Body of pancreas (tissue), 4 donors: ENCODE results near the gene SH2D4B. TPM values are rescaled to one million over a fixed set of nuclear protein-coding genes. Genes with fewer than 3 reads are reported as not detected.
A peak's percentile ranks its signal among the peaks of the same experiment; 100 is the strongest.

Experiments used
- ATAC-seq: fragments of 150-250 bp; one replicate; pipeline ENCODE4 v1.9.1; 2016
- DNase-seq, 4 donors: peaks; one replicate each; pipeline ENCODE4 v3.0.0-alpha.2; 2019
- H3K27ac ChIP-seq, 4 donors: fragments of 200-600 bp; sonication (generic); 1 replicate in 3 of 4; 2 replicates in 1 of 4; pipeline versions ENCODE4 v1.5.1 to v1.6.1; 2016 to 2019; ENCODE audit warnings: mild to moderate bottlenecking in 1 of 4, mixed read lengths in 1 of 4, moderate library complexity in 1 of 4
- H3K27me3 ChIP-seq, 2 donors: fragments of 200-600 bp; sonication (generic); one replicate each; pipeline ENCODE4 v1.6.0; 2016; ENCODE audit warnings: mild to moderate bottlenecking in 1 of 2
- H3K36me3 ChIP-seq, 2 donors: fragments of 200-600 bp; sonication (generic); replicated peaks in 1 of 2; 2 replicates each; pipeline ENCODE4 v1.5.1; 2016; ENCODE audit warnings: low read depth in 2 of 2; ENCODE audit not compliant: insufficient read depth in 1 of 2
- H3K4me1 ChIP-seq: fragments of 200-600 bp; sonication (generic); one replicate; pipeline ENCODE4 v1.6.0; 2016
- H3K4me3 ChIP-seq, 2 donors: fragments of 200-600 bp; sonication (generic); 1 replicate in 1 of 2; 2 replicates in 1 of 2; pipeline ENCODE4 v1.5.1; 2016 to 2019
- H3K9me3 ChIP-seq, 3 donors: fragments of 200-600 bp; sonication (generic); 1 replicate in 2 of 3; 2 replicates in 1 of 3; pipeline ENCODE4 v1.5.1; 2016
- CTCF ChIP-seq, 7 experiments: fragments of 450-650 bp in 4 of 7; fragments of 200-600 bp in 3 of 7; sonication (generic) in 3 of 7; IDR thresholded peaks; one replicate each; pipeline ENCODE4 v1.5.1; 2016 to 2019; ENCODE audit warnings: antibody characterized with exemption in 7 of 7
- POLR2A ChIP-seq, 3 donors: fragments of 450-650 bp; IDR thresholded peaks; one replicate each; pipeline ENCODE4 v1.6.1; 2016; ENCODE audit warnings: antibody characterized with exemption in 3 of 3, mild to moderate bottlenecking in 2 of 3
- WGBS, 2 donors: methylation state at CpG; one replicate each; pipeline ENCODE4 v1.1.5; 2017; 5-methylcytosine and 5-hydroxymethylcytosine counted together
- intact Hi-C: fragments of 100-400 bp; cut with DNase I; formaldehyde crosslinking; loops from one replicate; pipeline ENCODE4 v1.15.1; 2023
- total RNA-seq, 2 donors: library from RNA; depleted of rRNA; stranded (reverse); fragments of >200 nt; gene quantifications; one replicate each; pipeline ENCODE4 v1.1.0, GENCODE V29; 2016

Gene SH2D4B
- total RNA-seq = under 1 TPM in 1 of 2 donors, not detected in 1; 0.33 TPM

GRCh38 chr10:80537736-80538480 lies at the start of gene SH2D4B:
TSS of gene SH2D4B (plus strand) at chr10:80537902. CDS start at chr10:80538332, 430 bp downstream.
- intact Hi-C loops = no loop called here

GRCh38 chr10:80488539-80489066 lies 49.1 kb upstream of the SH2D4B start:
- H3K4me1 ChIP-seq = peaks cover 62% of the 10 kb centered on the region
- WGBS, 2 donors = 31 to 35% methylated on average over 6 of the region's 6 CpGs
- peak overlapping the region in 3 of 4 donors; percentile 65 to 72 (median 65) for H3K27ac ChIP-seq
- ATAC-seq = no peak
- intact Hi-C loops = no loop called here
- DNase-seq = peak in 1 of 4 donors; percentile 24
- no peak overlapping the region for H3K4me3 ChIP-seq
- H3K9me3 ChIP-seq = no peaks in the 10 kb centered on the region
- TF ChIP-seq POLR2A (IDR thresholded peaks at IDR 0.05) = no peak
- no peak for TF ChIP-seq CTCF (IDR thresholded peaks at IDR 0.05)
- no peaks in the 10 kb centered on the region for H3K27me3 ChIP-seq
- no peaks in the 10 kb centered on the region for H3K36me3 ChIP-seq

More at GRCh38 chr10:80537736-80538480, at the start of gene SH2D4B:
- WGBS, 2 donors = 87 to 91% methylated on average over 7 to 19 of the region's 19 CpGs
- TF ChIP-seq POLR2A (IDR thresholded peaks at IDR 0.05) (no peak), CTCF (IDR thresholded peaks at IDR 0.05) (no peak)
- Histone ChIP-seq H3K36me3 (no peaks in the 10 kb centered on the region), H3K27ac (no peak within 1 kb of the TSS), H3K9me3 (no peaks in the 10 kb centered on the region), H3K4me1 (peaks cover 10% of the 10 kb centered on the region), H3K27me3 (no peaks in the 10 kb centered on the region), H3K4me3 (no peak within 1 kb of the TSS)
- DNase-seq (no peak), ATAC-seq (no peak)

- TF ChIP-seq POLR2A (IDR thresholded peaks at IDR 0.05) (no peak), CTCF (IDR thresholded peaks at IDR 0.05) (no peak)
- Histone ChIP-seq H3K4me3 (no peak overlapping the region), H3K36me3 (no peaks in the 10 kb centered on the region), H3K27ac (no peak overlapping the region), H3K9me3 (no peaks in the 10 kb centered on the region), H3K27me3 (no peaks in the 10 kb centered on the region), H3K4me1 (peaks cover 61% of the 10 kb centered on the region)
- intact Hi-C loops = no loop called here
- no peak for DNase-seq
- ATAC-seq = no peak
- WGBS, 2 donors = 100% methylated on average over 2 of the region's 2 CpGs; no CpG with 5 or more reads in 1 of the 2 donors
Measured at GRCh38 chr10:80489371-80490112, 48.2 kb upstream of the SH2D4B start.

GRCh38 chr10:80491251-80492102 lies 46.2 kb upstream of the SH2D4B start:
- ATAC-seq (no peak), DNase-seq (peak in 1 of 4 donors; percentile 64)
- TF ChIP-seq CTCF (IDR thresholded peaks at IDR 0.05) (no peak), POLR2A (IDR thresholded peaks at IDR 0.05) (no peak)
- peak overlapping the region in 3 of 4 donors; percentile 0 to 73 (median 37) for H3K27ac ChIP-seq
- no peak overlapping the region for H3K4me3 ChIP-seq
- H3K27me3 ChIP-seq = no peaks in the 10 kb centered on the region
- intact Hi-C loops = no loop called here
- H3K36me3 ChIP-seq = no peaks in the 10 kb centered on the region
- 66 to 77% methylated on average over 6 to 7 of the region's 7 CpGs for WGBS, 2 donors
- H3K9me3 ChIP-seq = no peaks in the 10 kb centered on the region
- H3K4me1 ChIP-seq = peaks cover 61% of the 10 kb centered on the region
